ENCODE measurements around the gene RPA3. TPM values are rescaled to one million over a fixed set of nuclear protein-coding genes. Genes with fewer than 3 reads are reported as not detected.

Gene RPA3
- total and polyA plus RNA-seq, 2 of the 13 experiments (the other 11 are each of a cell fraction or from before 2014, with no cell fraction given): 38.3 to 154 TPM

DNA sequence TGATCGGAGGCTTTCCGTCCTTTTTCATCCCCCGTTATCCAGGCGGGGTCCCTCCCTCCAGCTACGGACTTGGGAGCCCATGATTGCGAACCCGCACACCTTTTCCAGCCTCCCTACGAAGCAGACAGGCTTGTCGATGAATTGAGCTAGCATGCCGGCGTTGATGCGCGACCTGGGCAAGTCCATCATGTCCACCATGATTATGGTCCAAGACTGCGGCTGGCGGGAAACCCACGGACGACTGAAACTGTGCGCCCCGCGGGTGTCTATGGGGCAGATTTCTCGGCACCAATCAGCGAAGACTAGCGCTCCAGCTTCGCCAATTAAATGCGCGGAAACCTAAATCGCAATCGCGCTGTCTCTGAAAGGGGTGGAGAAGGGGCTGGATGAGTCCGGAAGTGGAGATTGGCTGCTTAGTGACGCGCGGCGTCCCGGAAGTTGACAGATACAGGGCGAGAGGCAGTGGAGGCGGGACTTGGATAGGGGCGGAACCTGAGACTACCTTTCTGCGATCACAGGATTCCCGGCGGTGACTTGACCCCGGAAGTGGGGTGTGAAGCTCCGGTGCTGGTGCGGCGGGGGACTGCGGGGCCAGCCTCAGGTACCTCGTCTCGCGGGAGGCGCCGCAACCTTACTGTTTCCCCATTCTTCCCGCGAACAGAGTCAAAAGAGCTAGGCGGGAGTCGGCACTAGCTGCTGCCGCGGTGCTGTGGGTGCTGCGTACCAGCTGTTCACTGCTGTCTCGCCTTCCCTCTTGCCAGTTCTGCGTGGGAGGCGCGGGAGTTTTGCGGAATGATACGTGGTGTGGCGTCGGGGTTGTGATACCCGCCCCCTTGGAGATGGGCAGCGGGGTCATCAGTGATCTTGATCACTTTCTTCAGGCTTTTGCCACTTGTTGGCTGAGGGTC, 77.9 kb downstream of the RPA3 start, which contains the start of gene UMAD1 (continued):
- TF ChIP-seq, protein P1, sequence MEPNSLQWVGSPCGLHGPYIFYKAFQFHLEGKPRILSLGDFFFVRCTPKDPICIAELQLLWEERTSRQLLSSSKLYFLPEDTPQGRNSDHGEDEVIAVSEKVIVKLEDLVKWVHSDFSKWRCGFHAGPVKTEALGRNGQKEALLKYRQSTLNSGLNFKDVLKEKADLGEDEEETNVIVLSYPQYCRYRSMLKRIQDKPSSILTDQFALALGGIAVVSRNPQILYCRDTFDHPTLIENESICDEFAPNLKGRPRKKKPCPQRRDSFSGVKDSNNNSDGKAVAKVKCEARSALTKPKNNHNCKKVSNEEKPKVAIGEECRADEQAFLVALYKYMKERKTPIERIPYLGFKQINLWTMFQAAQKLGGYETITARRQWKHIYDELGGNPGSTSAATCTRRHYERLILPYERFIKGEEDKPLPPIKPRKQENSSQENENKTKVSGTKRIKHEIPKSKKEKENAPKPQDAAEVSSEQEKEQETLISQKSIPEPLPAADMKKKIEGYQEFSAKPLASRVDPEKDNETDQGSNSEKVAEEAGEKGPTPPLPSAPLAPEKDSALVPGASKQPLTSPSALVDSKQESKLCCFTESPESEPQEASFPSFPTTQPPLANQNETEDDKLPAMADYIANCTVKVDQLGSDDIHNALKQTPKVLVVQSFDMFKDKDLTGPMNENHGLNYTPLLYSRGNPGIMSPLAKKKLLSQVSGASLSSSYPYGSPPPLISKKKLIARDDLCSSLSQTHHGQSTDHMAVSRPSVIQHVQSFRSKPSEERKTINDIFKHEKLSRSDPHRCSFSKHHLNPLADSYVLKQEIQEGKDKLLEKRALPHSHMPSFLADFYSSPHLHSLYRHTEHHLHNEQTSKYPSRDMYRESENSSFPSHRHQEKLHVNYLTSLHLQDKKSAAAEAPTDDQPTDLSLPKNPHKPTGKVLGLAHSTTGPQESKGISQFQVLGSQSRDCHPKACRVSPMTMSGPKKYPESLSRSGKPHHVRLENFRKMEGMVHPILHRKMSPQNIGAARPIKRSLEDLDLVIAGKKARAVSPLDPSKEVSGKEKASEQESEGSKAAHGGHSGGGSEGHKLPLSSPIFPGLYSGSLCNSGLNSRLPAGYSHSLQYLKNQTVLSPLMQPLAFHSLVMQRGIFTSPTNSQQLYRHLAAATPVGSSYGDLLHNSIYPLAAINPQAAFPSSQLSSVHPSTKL (CRISPR knock-in tag; IDR thresholded peaks at IDR 0.05): peak; percentile 41; the same call in 1 of the 2 replicates
- TF ChIP-seq, protein P2, sequence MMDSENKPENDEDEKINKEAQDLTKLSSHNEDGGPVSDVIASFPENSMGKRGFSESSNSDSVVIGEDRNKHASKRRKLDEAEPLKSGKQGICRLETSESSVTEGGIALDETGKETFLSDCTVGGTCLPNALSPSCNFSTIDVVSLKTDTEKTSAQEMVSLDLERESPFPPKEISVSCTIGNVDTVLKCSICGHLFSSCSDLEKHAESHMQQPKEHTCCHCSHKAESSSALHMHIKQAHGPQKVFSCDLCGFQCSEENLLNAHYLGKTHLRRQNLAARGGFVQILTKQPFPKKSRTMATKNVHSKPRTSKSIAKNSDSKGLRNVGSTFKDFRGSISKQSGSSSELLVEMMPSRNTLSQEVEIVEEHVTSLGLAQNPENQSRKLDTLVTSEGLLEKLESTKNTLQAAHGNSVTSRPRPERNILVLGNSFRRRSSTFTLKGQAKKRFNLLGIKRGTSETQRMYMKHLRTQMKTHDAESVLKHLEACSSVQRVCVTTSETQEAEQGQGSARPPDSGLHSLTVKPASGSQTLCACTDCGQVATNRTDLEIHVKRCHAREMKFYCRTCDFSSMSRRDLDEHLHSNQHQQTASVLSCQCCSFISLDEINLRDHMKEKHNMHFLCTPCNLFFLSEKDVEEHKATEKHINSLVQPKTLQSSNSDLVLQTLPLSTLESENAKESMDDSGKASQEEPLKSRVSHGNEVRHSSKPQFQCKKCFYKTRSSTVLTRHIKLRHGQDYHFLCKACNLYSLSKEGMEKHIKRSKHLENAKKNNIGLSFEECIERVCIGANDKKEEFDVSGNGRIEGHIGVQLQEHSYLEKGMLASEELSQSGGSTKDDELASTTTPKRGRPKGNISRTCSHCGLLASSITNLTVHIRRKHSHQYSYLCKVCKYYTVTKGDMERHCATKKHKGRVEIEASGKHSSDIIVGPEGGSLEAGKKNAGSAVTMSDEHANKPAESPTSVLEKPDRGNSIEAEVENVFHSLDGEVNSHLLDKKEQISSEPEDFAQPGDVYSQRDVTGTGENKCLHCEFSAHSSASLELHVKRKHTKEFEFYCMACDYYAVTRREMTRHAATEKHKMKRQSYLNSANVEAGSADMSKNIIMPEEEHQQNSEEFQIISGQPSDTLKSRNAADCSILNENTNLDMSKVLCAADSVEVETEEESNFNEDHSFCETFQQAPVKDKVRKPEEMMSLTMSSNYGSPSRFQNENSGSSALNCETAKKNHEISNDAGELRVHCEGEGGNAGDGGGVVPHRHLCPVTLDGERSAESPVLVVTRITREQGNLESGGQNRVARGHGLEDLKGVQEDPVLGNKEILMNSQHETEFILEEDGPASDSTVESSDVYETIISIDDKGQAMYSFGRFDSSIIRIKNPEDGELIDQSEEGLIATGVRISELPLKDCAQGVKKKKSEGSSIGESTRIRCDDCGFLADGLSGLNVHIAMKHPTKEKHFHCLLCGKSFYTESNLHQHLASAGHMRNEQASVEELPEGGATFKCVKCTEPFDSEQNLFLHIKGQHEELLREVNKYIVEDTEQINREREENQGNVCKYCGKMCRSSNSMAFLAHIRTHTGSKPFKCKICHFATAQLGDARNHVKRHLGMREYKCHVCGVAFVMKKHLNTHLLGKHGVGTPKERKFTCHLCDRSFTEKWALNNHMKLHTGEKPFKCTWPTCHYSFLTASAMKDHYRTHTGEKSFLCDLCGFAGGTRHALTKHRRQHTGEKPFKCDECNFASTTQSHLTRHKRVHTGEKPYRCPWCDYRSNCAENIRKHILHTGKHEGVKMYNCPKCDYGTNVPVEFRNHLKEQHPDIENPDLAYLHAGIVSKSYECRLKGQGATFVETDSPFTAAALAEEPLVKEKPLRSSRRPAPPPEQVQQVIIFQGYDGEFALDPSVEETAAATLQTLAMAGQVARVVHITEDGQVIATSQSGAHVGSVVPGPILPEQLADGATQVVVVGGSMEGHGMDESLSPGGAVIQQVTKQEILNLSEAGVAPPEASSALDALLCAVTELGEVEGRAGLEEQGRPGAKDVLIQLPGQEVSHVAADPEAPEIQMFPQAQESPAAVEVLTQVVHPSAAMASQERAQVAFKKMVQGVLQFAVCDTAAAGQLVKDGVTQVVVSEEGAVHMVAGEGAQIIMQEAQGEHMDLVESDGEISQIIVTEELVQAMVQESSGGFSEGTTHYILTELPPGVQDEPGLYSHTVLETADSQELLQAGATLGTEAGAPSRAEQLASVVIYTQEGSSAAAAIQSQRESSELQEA (CRISPR knock-in tag; IDR thresholded peaks at IDR 0.05; ENCODE audit: not compliant biosample characterization): no peak
- TF ChIP-seq ZNF124 (CRISPR knock-in tag; IDR thresholded peaks at IDR 0.05) (no peak), KDM5A (IDR thresholded peaks at IDR 0.05; ENCODE audit: borderline replicate concordance, low read length) (peak; percentile 78; the same call in 1 of the 2 replicates), THYN1 (CRISPR knock-in tag; IDR thresholded peaks at IDR 0.05; ENCODE audit: borderline replicate concordance, low read depth) (no peak), BRD4 (CRISPR knock-in tag; IDR thresholded peaks at IDR 0.05) (no peak; the same call in none of the 2 replicates), ZNF841 (CRISPR knock-in tag; IDR thresholded peaks at IDR 0.05; ENCODE audit: borderline replicate concordance) (no peak), PHF8 (CRISPR knock-in tag; IDR thresholded peaks at IDR 0.05) (peak; percentile 77), PAF1 (CRISPR knock-in tag; IDR thresholded peaks at IDR 0.05) (no peak), KLF6 (CRISPR knock-in tag; IDR thresholded peaks at IDR 0.05) (no peak), SIX4 (CRISPR knock-in tag; IDR thresholded peaks at IDR 0.05) (no peak), ZNF720 (CRISPR knock-in tag; IDR thresholded peaks at IDR 0.05) (no peak)
- TF ChIP-seq, protein P3, sequence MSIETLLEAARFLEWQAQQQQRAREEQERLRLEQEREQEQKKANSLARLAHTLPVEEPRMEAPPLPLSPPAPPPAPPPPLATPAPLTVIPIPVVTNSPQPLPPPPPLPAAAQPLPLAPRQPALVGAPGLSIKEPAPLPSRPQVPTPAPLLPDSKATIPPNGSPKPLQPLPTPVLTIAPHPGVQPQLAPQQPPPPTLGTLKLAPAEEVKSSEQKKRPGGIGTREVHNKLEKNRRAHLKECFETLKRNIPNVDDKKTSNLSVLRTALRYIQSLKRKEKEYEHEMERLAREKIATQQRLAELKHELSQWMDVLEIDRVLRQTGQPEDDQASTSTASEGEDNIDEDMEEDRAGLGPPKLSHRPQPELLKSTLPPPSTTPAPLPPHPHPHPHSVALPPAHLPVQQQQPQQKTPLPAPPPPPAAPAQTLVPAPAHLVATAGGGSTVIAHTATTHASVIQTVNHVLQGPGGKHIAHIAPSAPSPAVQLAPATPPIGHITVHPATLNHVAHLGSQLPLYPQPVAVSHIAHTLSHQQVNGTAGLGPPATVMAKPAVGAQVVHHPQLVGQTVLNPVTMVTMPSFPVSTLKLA (IDR thresholded peaks at IDR 0.05): peak; percentile 66
- TF ChIP-seq, protein P4, sequence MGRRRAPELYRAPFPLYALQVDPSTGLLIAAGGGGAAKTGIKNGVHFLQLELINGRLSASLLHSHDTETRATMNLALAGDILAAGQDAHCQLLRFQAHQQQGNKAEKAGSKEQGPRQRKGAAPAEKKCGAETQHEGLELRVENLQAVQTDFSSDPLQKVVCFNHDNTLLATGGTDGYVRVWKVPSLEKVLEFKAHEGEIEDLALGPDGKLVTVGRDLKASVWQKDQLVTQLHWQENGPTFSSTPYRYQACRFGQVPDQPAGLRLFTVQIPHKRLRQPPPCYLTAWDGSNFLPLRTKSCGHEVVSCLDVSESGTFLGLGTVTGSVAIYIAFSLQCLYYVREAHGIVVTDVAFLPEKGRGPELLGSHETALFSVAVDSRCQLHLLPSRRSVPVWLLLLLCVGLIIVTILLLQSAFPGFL (CRISPR knock-in tag; IDR thresholded peaks at IDR 0.05): no peak

Data from HepG2 (cell line).